IPS-20b (cell line): ENCODE results near the gene TSPEAR.
A peak's percentile ranks its signal among the peaks of the same experiment; 100 is the strongest.
"Not testable (repeated sequence)": the region's sequence is repeated elsewhere in the genome, so short reads cannot be mapped to it uniquely, and the experiment has no call there.

ENCODE experiments used
- H3K27ac ChIP-seq: one replicate; pipeline ENCODE4 v1.5.1; 2013; ENCODE audit warnings: low read length
- H3K27me3 ChIP-seq: 2 replicates; pipeline ENCODE4 v1.6.1; 2013; ENCODE audit warnings: mild to moderate bottlenecking, low read length, inconsistent platforms; ENCODE audit not compliant: insufficient read depth
- H3K36me3 ChIP-seq: 2 replicates; pipeline ENCODE4 v1.6.1; 2013; ENCODE audit warnings: low read depth, mild to moderate bottlenecking, inconsistent platforms, low read length, moderate library complexity; ENCODE audit not compliant: insufficient read depth
- H3K4me1 ChIP-seq: 2 replicates; pipeline ENCODE4 v1.6.1; 2013; ENCODE audit warnings: mild to moderate bottlenecking, control low read depth, inconsistent platforms, low read length, moderate library complexity; ENCODE audit not compliant: insufficient read depth
- H3K4me3 ChIP-seq: 2 replicates; pipeline ENCODE4 v1.5.1; 2013; ENCODE audit warnings: mild to moderate bottlenecking, low read length, inconsistent platforms
- H3K9ac ChIP-seq: 2 replicates; pipeline ENCODE4 v1.6.1; 2013; ENCODE audit warnings: low read depth, mild to moderate bottlenecking, inconsistent platforms, low read length, moderate library complexity
- H3K9me3 ChIP-seq: 2 replicates; pipeline ENCODE4 v1.6.1; 2013; ENCODE audit warnings: mild to moderate bottlenecking, low read depth, low read length, inconsistent platforms; ENCODE audit not compliant: insufficient read depth

TSPEAR gene

DNA sequence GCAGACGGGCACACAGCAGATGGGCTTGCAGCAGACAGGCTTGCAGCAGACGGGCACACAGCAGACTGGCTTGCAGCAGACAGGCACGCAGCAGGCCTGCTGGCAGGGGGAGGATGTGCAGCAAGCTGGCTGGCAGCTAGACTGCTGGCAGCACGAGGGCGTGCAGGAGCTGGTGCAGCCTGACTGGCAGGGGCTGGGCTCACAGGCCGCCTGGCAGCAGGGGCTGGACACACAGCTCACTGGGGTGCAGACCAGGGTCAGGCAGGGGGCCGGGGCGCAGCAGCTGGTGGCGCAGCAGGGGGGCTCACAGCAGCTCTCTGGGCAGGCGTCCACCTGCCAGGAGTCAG, 153.1 kb downstream of the TSPEAR start:
- not testable (repeated sequence) for H3K4me3 ChIP-seq

GRCh38 chr21:44557491-44558328, 153.7 kb downstream of the TSPEAR start:
- H3K27me3 ChIP-seq, result no peaks in the 10 kb centered on the region
- no peak overlapping the region for H3K4me3 ChIP-seq
- no peaks in the 10 kb centered on the region for H3K9me3 ChIP-seq
- H3K9ac ChIP-seq, result no peak overlapping the region
- H3K27ac ChIP-seq, result no peak overlapping the region
- no peaks in the 10 kb centered on the region for H3K4me1 ChIP-seq
- H3K36me3 ChIP-seq, result no peaks in the 10 kb centered on the region

More for the DNA sequence above, 153.1 kb downstream of the TSPEAR start:
- not testable (repeated sequence) for H3K36me3 ChIP-seq, H3K27me3 ChIP-seq, H3K4me1 ChIP-seq, H3K27ac ChIP-seq, H3K9ac ChIP-seq, H3K9me3 ChIP-seq

DNA sequence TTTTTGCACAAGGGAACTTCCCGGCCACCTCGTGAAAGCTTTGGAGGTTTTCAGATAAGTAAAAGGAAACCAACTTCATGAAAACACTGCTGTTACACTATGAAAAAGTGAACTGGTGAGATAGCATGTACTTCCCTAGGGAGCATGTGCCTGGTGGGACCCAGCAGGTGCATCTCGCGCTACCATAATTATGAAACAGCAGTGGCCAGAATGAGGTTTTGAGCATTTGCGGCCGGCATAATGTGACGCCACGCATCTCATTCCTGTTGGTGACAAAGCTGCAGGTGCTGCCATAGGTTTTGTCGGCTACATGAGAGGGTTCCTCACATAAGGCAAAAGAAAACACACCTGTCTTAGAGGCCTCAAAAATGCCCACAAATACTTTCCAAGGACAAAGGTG, 154.5 kb downstream of the TSPEAR start:
- Histone ChIP-seq H3K9me3 (no peaks in the 10 kb centered on the region), H3K27me3 (no peaks in the 10 kb centered on the region), H3K36me3 (no peaks in the 10 kb centered on the region), H3K27ac (no peak overlapping the region), H3K4me3 (no peak overlapping the region), H3K9ac (no peak overlapping the region), H3K4me1 (no peaks in the 10 kb centered on the region)

GRCh38 chr21:44555200-44555875, 156.0 kb downstream of the TSPEAR start:
- Histone ChIP-seq H3K4me1 (no peaks in the 10 kb centered on the region), H3K4me3 (no peak overlapping the region), H3K9ac (no peak overlapping the region)

GRCh38 chr21:44552681-44553080, 158.7 kb downstream of the TSPEAR start:
- peaks cover 13% of the 10 kb centered on the region; the same call in 1 of the 2 replicates for H3K4me1 ChIP-seq
- H3K4me3 ChIP-seq, result no peak overlapping the region
- H3K27me3 ChIP-seq, result no peaks in the 10 kb centered on the region
- H3K9me3 ChIP-seq, result no peaks in the 10 kb centered on the region
- no peaks in the 10 kb centered on the region for H3K36me3 ChIP-seq
- H3K27ac ChIP-seq, result no peak overlapping the region
- H3K9ac ChIP-seq, result no peak overlapping the region

More at GRCh38 chr21:44555200-44555875, 156.0 kb downstream of the TSPEAR start:
- no peaks in the 10 kb centered on the region for H3K9me3 ChIP-seq
- H3K27ac ChIP-seq, result no peak overlapping the region
- H3K27me3 ChIP-seq, result no peaks in the 10 kb centered on the region
- H3K36me3 ChIP-seq, result no peaks in the 10 kb centered on the region

DNA sequence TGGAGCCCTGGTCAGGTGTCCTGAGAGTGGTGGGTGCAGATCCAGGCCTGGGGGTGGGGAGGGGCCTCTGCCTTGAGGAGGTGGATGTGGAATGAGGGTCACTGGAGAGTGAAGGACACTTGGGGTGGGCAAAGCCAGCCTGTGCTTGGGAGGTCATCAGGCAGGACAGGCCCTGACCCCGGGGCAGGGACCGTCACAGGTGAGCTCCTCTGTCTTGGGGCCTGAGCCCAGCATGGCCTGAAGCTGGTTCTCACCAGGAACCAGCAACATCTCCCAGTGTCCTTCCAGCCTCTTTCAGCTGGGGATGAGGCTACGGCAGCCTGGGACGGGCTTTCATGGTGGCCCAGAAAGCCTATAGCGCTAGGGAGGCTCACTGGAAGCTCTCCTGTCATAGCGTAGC, 159.2 kb downstream of the TSPEAR start:
- H3K27me3 ChIP-seq, result no peaks in the 10 kb centered on the region
- H3K9me3 ChIP-seq, result no peaks in the 10 kb centered on the region
- H3K9ac ChIP-seq, result no peak overlapping the region
- no peak overlapping the region for H3K27ac ChIP-seq
- peaks cover 13% of the 10 kb centered on the region; the same call in 1 of the 2 replicates for H3K4me1 ChIP-seq
- no peaks in the 10 kb centered on the region for H3K36me3 ChIP-seq
- H3K4me3 ChIP-seq, result no peak overlapping the region

GRCh38 chr21:44551340-44551961, 159.9 kb downstream of the TSPEAR start, which contains the start of gene KRTAP10-2:
TSS of gene KRTAP10-2 (minus strand) at chr21:44551505. CDS start at chr21:44551458, 47 bp downstream.
- H3K9me3 ChIP-seq, result peaks cover 4% of the 10 kb centered on the region; the same call in 1 of the 2 replicates
- H3K9ac ChIP-seq, result no peak within 1 kb of the TSS
- no peaks in the 10 kb centered on the region for H3K27me3 ChIP-seq
- H3K4me1 ChIP-seq, result peaks cover 13% of the 10 kb centered on the region; the same call in 1 of the 2 replicates
- H3K27ac ChIP-seq, result no peak within 1 kb of the TSS
- no peak within 1 kb of the TSS for H3K4me3 ChIP-seq
- no peaks in the 10 kb centered on the region for H3K36me3 ChIP-seq

GRCh38 chr21:44550807-44551206, 160.6 kb downstream of the TSPEAR start:
- Histone ChIP-seq H3K4me1 (peaks cover 13% of the 10 kb centered on the region; the same call in 1 of the 2 replicates), H3K27ac (no peak overlapping the region), H3K27me3 (no peaks in the 10 kb centered on the region), H3K4me3 (no peak overlapping the region), H3K9me3 (peaks cover 4% of the 10 kb centered on the region; the same call in 1 of the 2 replicates), H3K9ac (no peak overlapping the region), H3K36me3 (no peaks in the 10 kb centered on the region)

GRCh38 chr21:44550285-44550684, 161.1 kb downstream of the TSPEAR start:
- not testable (repeated sequence) for H3K27ac ChIP-seq, H3K27me3 ChIP-seq, H3K4me3 ChIP-seq, H3K9me3 ChIP-seq, H3K9ac ChIP-seq, H3K36me3 ChIP-seq
- H3K4me1 ChIP-seq, result peaks cover 13% of the 10 kb centered on the region; the same call in 1 of the 2 replicates

GRCh38 chr21:44549525-44550211, 161.7 kb downstream of the TSPEAR start:
- peaks cover 4% of the 10 kb centered on the region; the same call in 1 of the 2 replicates for H3K9me3 ChIP-seq
- H3K4me1 ChIP-seq, result peaks cover 13% of the 10 kb centered on the region; the same call in 1 of the 2 replicates
- no peaks in the 10 kb centered on the region for H3K36me3 ChIP-seq
- no peaks in the 10 kb centered on the region for H3K27me3 ChIP-seq
- peak overlapping the region; percentile 10 for H3K27ac ChIP-seq
- no peak overlapping the region for H3K4me3 ChIP-seq
- H3K9ac ChIP-seq, result peak overlapping the region; percentile 73; the same call in 1 of the 2 replicates

DNA sequence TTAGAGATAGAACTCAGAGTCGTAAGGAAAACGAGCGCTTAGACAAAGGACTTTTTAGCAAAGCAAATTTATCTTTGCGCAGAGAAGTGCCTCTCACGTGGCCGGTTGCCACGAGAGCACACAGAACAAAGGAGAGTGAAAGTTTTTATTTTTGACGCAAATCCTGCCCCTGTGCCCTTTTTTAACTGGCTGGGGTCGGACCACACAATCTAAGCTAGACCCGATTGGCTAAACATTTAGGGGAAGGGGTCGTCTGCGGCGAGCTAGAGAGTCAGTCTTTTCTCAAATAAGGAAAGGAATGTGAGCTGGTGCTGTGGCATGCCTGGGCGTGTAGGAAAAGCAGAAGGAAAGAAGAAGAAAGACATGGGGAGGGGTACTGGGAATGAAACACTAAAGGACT, 162.4 kb downstream of the TSPEAR start:
- Histone ChIP-seq H3K4me3 (no peak overlapping the region), H3K27ac (peak overlapping the region; percentile 41), H3K9ac (peak overlapping the region; percentile 74; the same call in 1 of the 2 replicates), H3K27me3 (no peaks in the 10 kb centered on the region), H3K36me3 (no peaks in the 10 kb centered on the region), H3K9me3 (peaks cover 4% of the 10 kb centered on the region; the same call in 1 of the 2 replicates), H3K4me1 (peaks cover 13% of the 10 kb centered on the region; the same call in 1 of the 2 replicates)
